Measurements from ENCODE around the gene UBE2I.

- TF ChIP-seq CTCF (conservative IDR thresholded peaks at IDR 0.05), result no peak
- no peak for TF ChIP-seq EZH2 (IDR thresholded peaks at IDR 0.05; ENCODE audit: low read depth)
These were observed 11.3 kb downstream of the UBE2I start for GRCh38 chr16:1320658-1321240.
